Left colon (tissue), 2 donors: ENCODE results near the gene AMER1. TPM values are rescaled to one million over a fixed set of nuclear protein-coding genes. Genes with fewer than 3 reads are reported as not detected.
"Not testable (repeated sequence)": the region's sequence is repeated elsewhere in the genome, so short reads cannot be mapped to it uniquely, and the experiment has no call there.

Source experiments
- ATAC-seq: fragments of 200-7000 bp; cut with Tn5 transposase; one replicate; pipeline ENCODE4 v1.9.1; 2020; ENCODE audit warnings: mild to moderate bottlenecking, moderate library complexity
- DNase-seq, 2 donors: peaks; one replicate each; pipeline ENCODE4 v3.0.0-alpha.2; 2020
- intact Hi-C, 2 donors: fragments of 100-400 bp; cut with DNase I in 1 of 2; cut with micrococcal nuclease in 1 of 2; formaldehyde crosslinking; loops; one replicate each; pipeline versions ENCODE4 v1.11.2 to v1.14.0; 2022; cut with DNase I, micrococcal nuclease
- long read RNA-seq: library from polyadenylated mRNA; unstranded; transcript quantifications from one replicate; pipeline ENCODE4 v2.0.0, GENCODE V29; 2021
- total RNA-seq, 2 donors: library from RNA; stranded (reverse); fragmentation: NEBNext Ultra II Directional; extraction: Animal tissue kit (Norgen Biotek cat#: 25700); gene quantifications; one replicate each; pipeline ENCODE4 v1.2.1, GENCODE V29; 2021
- donor health status: DM: no; HTN: no; CAD: no.
- donor health status: DM: yes; HTN: yes; CAD: no.

Gene AMER1
- total RNA-seq = 1 to 10 TPM; 4.0 to 4.1 TPM
- long read RNA-seq = 0 reads

- intact Hi-C loops = no loop called here
- ATAC-seq = peak; percentile 69
- no peak for DNase-seq
These were observed at the start of gene AMER1 for GRCh38 chrX:64205441-64205734. TSS of gene AMER1 (minus strand) at chrX:64205708. CDS start at chrX:64193286, 12,422 bp downstream.

- DNase-seq (no peak), ATAC-seq (no peak)
- intact Hi-C loops = no loop called here
These were observed 24.8 kb upstream of the AMER1 start, which contains the start of gene ASB12 for GRCh38 chrX:64230123-64230970. TSS of gene ASB12 (minus strand) at chrX:64230607. CDS start at chrX:64225650, 4,957 bp downstream.

- intact Hi-C loops = no loop called here
- DNase-seq (peak in 1 of 2 donors; percentile 16), ATAC-seq (peak; percentile 99)
These were observed 23.6 kb upstream of the AMER1 start for GRCh38 chrX:64229154-64229553.

- ATAC-seq (no peak), DNase-seq (no peak)
- intact Hi-C loops = no loop called here
These were observed 12.5 kb upstream of the AMER1 start for GRCh38 chrX:64218023-64218422.

- not testable (repeated sequence) for DNase-seq, ATAC-seq
These were observed 8.5 kb upstream of the AMER1 start for GRCh38 chrX:64213989-64214388.

GRCh38 chrX:64206556-64207162, 1.2 kb upstream of the AMER1 start:
- peak; percentile 28 for DNase-seq

More at GRCh38 chrX:64213989-64214388, 8.5 kb upstream of the AMER1 start:
- intact Hi-C loops = not testable (repeated sequence)

GRCh38 chrX:64205735-64206501, 410 bp upstream of the AMER1 start:
- peak; percentile 88 for ATAC-seq
- intact Hi-C loops = no loop called here
- DNase-seq = peak; percentile 91 to 94

More at GRCh38 chrX:64206556-64207162, 1.2 kb upstream of the AMER1 start:
- ATAC-seq = no peak
- intact Hi-C loops = no loop called here

- intact Hi-C loops = no loop called here
- peak; percentile 31 to 41 for DNase-seq
These were observed 637 bp downstream of the AMER1 start for GRCh38 chrX:64204701-64205440.

GRCh38 chrX:64204252-64204651, 1.3 kb downstream of the AMER1 start:
- DNase-seq = peak in 1 of 2 donors; percentile 30
- no peak for ATAC-seq
- intact Hi-C loops = no loop called here

More at GRCh38 chrX:64204701-64205440, 637 bp downstream of the AMER1 start:
- ATAC-seq = peak; percentile 20

GRCh38 chrX:64202808-64203325, 2.6 kb downstream of the AMER1 start:
- ATAC-seq (no peak), DNase-seq (no peak)
- intact Hi-C loops = no loop called here

- no peak for ATAC-seq
- intact Hi-C loops = no loop called here
- DNase-seq = no peak
These were observed 7.5 kb downstream of the AMER1 start for GRCh38 chrX:64198036-64198435.

- ATAC-seq (no peak), DNase-seq (no peak)
- intact Hi-C loops = no loop called here
These were observed 8.9 kb downstream of the AMER1 start for GRCh38 chrX:64196606-64197005.

- intact Hi-C loops = no loop called here
- DNase-seq (no peak), ATAC-seq (no peak)
These were observed 9.6 kb downstream of the AMER1 start for GRCh38 chrX:64195862-64196261.

- no peak for ATAC-seq
- intact Hi-C loops = no loop called here
- DNase-seq = no peak
These were observed 12.8 kb downstream of the AMER1 start for GRCh38 chrX:64192673-64193072.

GRCh38 chrX:64192040-64192439, 13.5 kb downstream of the AMER1 start:
- intact Hi-C loops = no loop called here
- DNase-seq = no peak
- no peak for ATAC-seq

- DNase-seq (no peak), ATAC-seq (no peak)
- intact Hi-C loops = no loop called here
These were observed 14.1 kb downstream of the AMER1 start for GRCh38 chrX:64191281-64192010.

- DNase-seq = no peak
- intact Hi-C loops = no loop called here
- ATAC-seq = no peak
These were observed 15.3 kb downstream of the AMER1 start for GRCh38 chrX:64190136-64190740.

- no peak for DNase-seq
- no peak for ATAC-seq
- intact Hi-C loops = no loop called here
These were observed 16.6 kb downstream of the AMER1 start for GRCh38 chrX:64188901-64189300.
